ENCODE data around the gene DSC2.
"Not testable (repeated sequence)": the region's sequence is repeated elsewhere in the genome, so short reads cannot be mapped to it uniquely, and the experiment has no call there.

DSC2 gene

GRCh38 chr18:31043709-31044108 is 58.5 kb downstream of the DSC2 start:
- DNase-seq (ENCODE audit: low read depth, low spot score) = no peak

- peak; percentile 69 for DNase-seq (ENCODE audit: low read depth, low spot score)
Observed at GRCh38 chr18:31042406-31043181, 59.6 kb downstream of the DSC2 start, which contains the start of gene DSC3. Gene DSC3 (minus strand): TSS chr18:31042742. CDS start chr18:31042660, 82 bp downstream.

- DNase-seq (ENCODE audit: low read depth, low spot score) = no peak
Observed at GRCh38 chr18:31042084-31042405, 60.2 kb downstream of the DSC2 start.

GRCh38 chr18:31041271-31042083 is 60.7 kb downstream of the DSC2 start:
- DNase-seq (ENCODE audit: low read depth, low spot score) = peak; percentile 58

GRCh38 chr18:31040686-31041270 is 61.4 kb downstream of the DSC2 start:
- peak; percentile 28 for DNase-seq (ENCODE audit: low read depth, low spot score)

- DNase-seq (ENCODE audit: low read depth, low spot score) = no peak
Observed at GRCh38 chr18:31039426-31039825, 62.8 kb downstream of the DSC2 start.

GRCh38 chr18:31037686-31038085 is 64.5 kb downstream of the DSC2 start:
- DNase-seq (ENCODE audit: low read depth, low spot score) = not testable (repeated sequence)

GRCh38 chr18:31034541-31034940 is 67.7 kb downstream of the DSC2 start:
- no peak for DNase-seq (ENCODE audit: low read depth, low spot score)

- DNase-seq (ENCODE audit: low read depth, low spot score) = no peak
Observed at GRCh38 chr18:31030574-31031278, 71.5 kb downstream of the DSC2 start.

- DNase-seq (ENCODE audit: low read depth, low spot score) = no peak
Observed at GRCh38 chr18:31015715-31016434, 86.3 kb downstream of the DSC2 start.

- DNase-seq (ENCODE audit: low read depth, low spot score) = peak; percentile 83
Observed at GRCh38 chr18:31011455-31011854, 90.8 kb downstream of the DSC2 start.

- DNase-seq (ENCODE audit: low read depth, low spot score) = peak; percentile 7
Observed at GRCh38 chr18:31010601-31011000, 91.6 kb downstream of the DSC2 start.

Measured in astrocyte of the hippocampus (primary cell).